Esophagus squamous epithelium (tissue), 4 donors: ENCODE data around the gene SLC25A11.

Experiments used
- CTCF ChIP-seq, 6 experiments: fragments of 450-650 bp in 4 of 6; fragments of 200-600 bp in 2 of 6; sonication (generic) in 2 of 6; IDR thresholded peaks; one replicate each; pipeline ENCODE4 v1.5.1; 2016 to 2019; ENCODE audit warnings: antibody characterized with exemption in 6 of 6, mild to moderate bottlenecking in 4 of 6, moderate library complexity in 4 of 6
- POLR2A ChIP-seq, 4 donors: fragments of 450-650 bp; IDR thresholded peaks; one replicate each; pipeline ENCODE4 v1.6.1; 2017; ENCODE audit warnings: antibody characterized with exemption in 4 of 4, mild to moderate bottlenecking in 4 of 4, moderate library complexity in 3 of 4

DNA sequence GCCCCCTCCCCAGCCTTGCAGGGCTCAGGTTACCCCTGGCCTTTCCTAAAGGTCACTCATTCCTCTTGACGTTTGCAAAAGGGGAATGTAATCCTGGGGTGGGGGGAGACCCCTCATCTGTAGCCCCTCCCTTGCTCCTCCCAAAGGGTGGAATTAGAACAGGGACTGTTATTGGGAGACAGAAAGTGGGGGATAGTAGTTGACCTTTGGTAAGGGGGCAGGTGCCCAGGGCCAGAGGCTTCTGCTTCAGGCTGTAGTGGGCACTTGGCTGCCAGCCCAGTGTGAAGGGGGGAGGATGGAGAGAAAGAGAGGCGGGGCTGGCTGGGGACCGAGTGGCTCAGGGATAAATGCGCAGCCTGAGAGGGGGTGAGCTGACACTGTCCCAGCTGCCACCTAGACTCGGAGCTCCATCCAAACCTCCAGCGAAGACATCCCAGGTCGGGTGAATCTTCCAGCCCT lies 10.9 kb upstream of the SLC25A11 start, which contains the start of gene ENO3:
- no peak for TF ChIP-seq CTCF (IDR thresholded peaks at IDR 0.05)
- TF ChIP-seq POLR2A (IDR thresholded peaks at IDR 0.05), result no peak
